Tibial nerve (tissue), 4 donors: ENCODE measurements around the gene CFAP251. TPM values are rescaled to one million over a fixed set of nuclear protein-coding genes. Genes with fewer than 3 reads are reported as not detected.

ENCODE experiments used
- small RNA-seq: library from RNA; depleted of rRNA; stranded (forward); fragments of <200 nt; gene quantifications from one replicate; pipeline ENCODE3, GENCODE V24; 2016
- total RNA-seq, 4 donors: library from RNA; depleted of rRNA; stranded (reverse); fragments of >200 nt; gene quantifications; one replicate each; pipeline ENCODE4 v1.1.0, GENCODE V29; 2016

CFAP251 gene
- total RNA-seq, 4 donors from 2014 or later = 3.0 to 5.4 (median 3.9) TPM

Small RNA genes lying within 50 kb of the gene (small RNA-seq; reads per million reads assigned to genes)
- not detected for gene AC069503.3
- not detected for gene RF00017
- gene RNU7-170P = not detected

Other genes with a start within 250 kb of the CFAP251 start
- gene MORN3, start 248.9 kb upstream of the CFAP251 start, total RNA-seq = under 1 TPM in 1 of 4 donors, not detected in 3; under 0.01 TPM
- gene TMEM120B, start 205.8 kb upstream of the CFAP251 start, total RNA-seq = 10 to 100 TPM; 10.1 to 13.9 (median 11.5) TPM
- 10 to 100 TPM; 14.1 to 24.3 (median 18.1) TPM for gene RHOF, start 124.9 kb upstream of the CFAP251 start, total RNA-seq
- 10 to 100 TPM in 3 of 4 donors, 1 to 10 TPM in 1; 9.4 to 18.3 (median 12.2) TPM for gene SETD1B, start 114.6 kb upstream of the CFAP251 start, total RNA-seq
- gene HPD, start 59.7 kb upstream of the CFAP251 start, total RNA-seq = 1 to 10 TPM in 1 of 4 donors, under 1 TPM in 1, not detected in 2; 0.63 to 1.1 TPM
- gene PSMD9, start 29.8 kb upstream of the CFAP251 start, total RNA-seq = 10 to 100 TPM; 22.4 to 47.7 (median 42.8) TPM
- 10 to 100 TPM in 1 of 4 donors, 1 to 10 TPM in 3; 2.4 to 10.7 (median 5.1) TPM for gene BCL7A, start 103.3 kb downstream of the CFAP251 start, total RNA-seq
- 10 to 100 TPM; 22.1 to 57.0 (median 27.1) TPM for gene MLXIP, start 160.2 kb downstream of the CFAP251 start, total RNA-seq